Breast epithelium (tissue), 3 donors: ENCODE results near the gene HHIP.

Source experiments
- CTCF ChIP-seq, 3 donors: fragments of 450-650 bp; IDR thresholded peaks; one replicate each; pipeline ENCODE4 v1.5.1; 2016 to 2017; ENCODE audit warnings: antibody characterized with exemption in 3 of 3, mild to moderate bottlenecking in 3 of 3, moderate library complexity in 3 of 3
- POLR2A ChIP-seq: fragments of 450-650 bp; IDR thresholded peaks from one replicate; pipeline ENCODE4 v1.6.1; 2016; ENCODE audit warnings: antibody characterized with exemption, mild to moderate bottlenecking, moderate library complexity

- TF ChIP-seq POLR2A (no peak), CTCF (IDR thresholded peaks at IDR 0.05) (no peak)
Measured at GRCh38 chr4:144683516-144683915, 37.6 kb downstream of the HHIP start.
